SK-N-SH (cell line): ENCODE measurements around the gene SMIM13. TPM values are rescaled to one million over a fixed set of nuclear protein-coding genes. Genes with fewer than 3 reads are reported as not detected.

Source experiments
- CTCF ChIA-PET: fragments of 300-600, 350-600 bp; formaldehyde crosslinking; extraction: SDS; loops from one replicate; lab custom pipeline; 2021; lab: Yijun Ruan, JAX
- POLR2A ChIA-PET: fragments of 350-600 bp; sonication (Branson Sonifier 250); formaldehyde crosslinking; extraction: SDS; loops from one replicate; lab custom pipeline; 2020; ENCODE audit warnings: antibody characterized with exemption, inconsistent platforms; lab: Yijun Ruan, JAX
- DNase-seq: peaks from one replicate; pipeline ENCODE4 v3.0.0; 2012
- H2AFZ ChIP-seq: fragments of 200-600 bp; sonication (generic); 2 replicates; pipeline ENCODE4 v1.8.1; 2016; ENCODE audit warnings: antibody characterized with exemption, mild to moderate bottlenecking, low read depth
- H3F3A ChIP-seq: fragments of 200-600 bp; sonication (generic); replicated peaks from 2 replicates; pipeline ENCODE3; 2016; ENCODE audit warnings: antibody characterized with exemption, mild to moderate bottlenecking; ENCODE audit not compliant: insufficient read depth
- H3K27ac ChIP-seq, 2 experiments: fragments of 200-500 bp in 1 of 2; fragments of 200-600 bp in 1 of 2; sonication (Bioruptor generic) in 1 of 2; sonication (generic), shearing (Covaris generic) in 1 of 2; 2 replicates each; pipeline versions ENCODE4 v1.5.1 to v1.6.1; 2014 to 2016; ENCODE audit warnings: low read depth in 2 of 2, inconsistent platforms in 1 of 2, low read length in 1 of 2, mild to moderate bottlenecking in 1 of 2, mixed read lengths in 1 of 2
- H3K27me3 ChIP-seq: fragments of 200-600 bp; sonication (generic), shearing (Covaris generic); 2 replicates; pipeline ENCODE4 v1.6.1; 2016; ENCODE audit warnings: mixed run types; ENCODE audit not compliant: insufficient read depth
- H3K36me3 ChIP-seq, 2 experiments: fragments of 200-500 bp in 1 of 2; fragments of 200-600 bp in 1 of 2; sonication (Bioruptor generic) in 1 of 2; sonication (generic) in 1 of 2; replicated peaks in 1 of 2; 2 replicates each; pipeline versions ENCODE3 to v1.5.1; 2014 to 2016; ENCODE audit warnings: low read length in 1 of 2, mild to moderate bottlenecking in 1 of 2; ENCODE audit not compliant: insufficient read depth in 2 of 2, control insufficient read depth in 1 of 2
- H3K4me1 ChIP-seq, 2 experiments: fragments of 200-500 bp in 1 of 2; fragments of 200-600 bp in 1 of 2; sonication (Bioruptor generic) in 1 of 2; sonication (generic), shearing (Covaris generic) in 1 of 2; 2 replicates each; pipeline versions ENCODE4 v1.5.1 to v1.6.1; 2014 to 2016; ENCODE audit warnings: low read depth in 1 of 2, low read length in 1 of 2, mixed run types in 1 of 2; ENCODE audit not compliant: insufficient read depth in 2 of 2, control insufficient read depth in 1 of 2
- H3K4me2 ChIP-seq: fragments of 200-600 bp; sonication (generic), shearing (Covaris generic); 2 replicates; pipeline ENCODE4 v1.6.1; 2017; ENCODE audit warnings: mixed run types
- H3K4me3 ChIP-seq, 2 experiments: fragments of 200-500 bp in 1 of 2; fragments of 200-600 bp in 1 of 2; sonication (Bioruptor generic) in 1 of 2; sonication (generic), shearing (Covaris generic) in 1 of 2; 2 replicates each; pipeline versions ENCODE4 v1.5.1 to v1.8.1; 2014 to 2016; ENCODE audit warnings: low read depth in 2 of 2, inconsistent platforms in 1 of 2, low read length in 1 of 2, mild to moderate bottlenecking in 1 of 2, mixed read lengths in 1 of 2, moderate library complexity in 1 of 2
- H3K79me2 ChIP-seq: fragments of 200-600 bp; sonication (generic); 2 replicates; pipeline ENCODE4 v1.8.1; 2017; ENCODE audit warnings: mild to moderate bottlenecking; ENCODE audit not compliant: insufficient read depth
- H3K9ac ChIP-seq: fragments of 200-600 bp; sonication (generic); 2 replicates; pipeline ENCODE4 v1.6.1; 2017; ENCODE audit warnings: mixed run types
- H3K9me2 ChIP-seq: fragments of 200-600 bp; sonication (generic); 2 replicates; pipeline ENCODE4 v1.6.1; 2017; ENCODE audit warnings: mixed run types
- H3K9me3 ChIP-seq: fragments of 200-600 bp; sonication (generic); 2 replicates; pipeline ENCODE4 v1.6.1; 2017; ENCODE audit warnings: mixed run types, mild to moderate bottlenecking, moderate library complexity
- H4K20me1 ChIP-seq: fragments of 200-600 bp; sonication (generic); 2 replicates; pipeline ENCODE4 v1.6.1; 2017; ENCODE audit warnings: mild to moderate bottlenecking, mixed run types; ENCODE audit not compliant: insufficient read depth
- CHD2 ChIP-seq: fragments of 150-350 bp; IDR thresholded peaks from 2 replicates; pipeline ENCODE4 v1.6.1; 2018; ENCODE audit warnings: low read length; ENCODE audit not compliant: partially characterized antibody
- ELF1 ChIP-seq: IDR thresholded peaks from 2 replicates; pipeline ENCODE4 v1.4.0; 2012
- EZH2phosphoT487 ChIP-seq: fragments of 200-600 bp; sonication (generic); IDR thresholded peaks from 2 replicates; pipeline ENCODE4 v1.6.1; 2017; ENCODE audit warnings: low read depth, mixed run types, mild to moderate bottlenecking, antibody characterized with exemption, moderate library complexity, borderline replicate concordance
- FOSL2 ChIP-seq: IDR thresholded peaks from 2 replicates; pipeline ENCODE4 v1.4.0; 2012; ENCODE audit warnings: low read depth, mild to moderate bottlenecking, moderate library complexity, borderline replicate concordance
- FOXJ3 ChIP-seq: sonication (generic); formaldehyde crosslinking; IDR thresholded peaks from 2 replicates; pipeline ENCODE4 v1.5.1; 2020; ENCODE audit warnings: mild to moderate bottlenecking, missing genetic modification reagents
- FOXM1 ChIP-seq: IDR thresholded peaks from 2 replicates; pipeline ENCODE4 v1.4.0; 2012; ENCODE audit warnings: low read depth, mild to moderate bottlenecking
- GABPA ChIP-seq: IDR thresholded peaks from 2 replicates; pipeline ENCODE4 v1.4.0; 2012; ENCODE audit warnings: low read depth, mild to moderate bottlenecking
- JUND ChIP-seq: IDR thresholded peaks from 2 replicates; pipeline ENCODE4 v1.4.0; 2012
- NFIC ChIP-seq: IDR thresholded peaks from 2 replicates; pipeline ENCODE4 v1.4.0; 2012; ENCODE audit warnings: borderline replicate concordance
- NRF1 ChIP-seq: IDR thresholded peaks from 2 replicates; pipeline ENCODE4 v1.6.1; 2012; ENCODE audit warnings: low read depth, mild to moderate bottlenecking, low read length
- POLR2AphosphoS5 ChIP-seq: IDR thresholded peaks from 2 replicates; pipeline ENCODE4 v1.6.1; 2012; ENCODE audit warnings: low read depth, low read length
- RCOR1 ChIP-seq: fragments of 150-350 bp; IDR thresholded peaks from 2 replicates; pipeline ENCODE4 v1.6.1; 2017; ENCODE audit warnings: antibody characterized with exemption, low read length
- RFX5 ChIP-seq: IDR thresholded peaks from 2 replicates; pipeline ENCODE4 v1.6.1; 2012; ENCODE audit warnings: mild to moderate bottlenecking, improper control_type of control experiment, low read length
- RXRA ChIP-seq: IDR thresholded peaks from 2 replicates; pipeline ENCODE4 v1.4.0; 2012; ENCODE audit warnings: low read depth, mild to moderate bottlenecking, borderline replicate concordance
- SMC3 ChIP-seq: IDR thresholded peaks from 2 replicates; pipeline ENCODE4 v1.6.1; 2012; ENCODE audit warnings: low read depth, low read length, improper control_type of control experiment
- TCF12 ChIP-seq: IDR thresholded peaks from 2 replicates; pipeline ENCODE4 v1.4.0; 2012
- TEAD4 ChIP-seq: IDR thresholded peaks from 2 replicates; pipeline ENCODE4 v1.4.0; 2012; ENCODE audit warnings: mild to moderate bottlenecking, borderline replicate concordance; ENCODE audit not compliant: insufficient read depth
- YY1 ChIP-seq: IDR thresholded peaks from 2 replicates; pipeline ENCODE4 v1.4.0; 2012; ENCODE audit warnings: low read depth, mild to moderate bottlenecking
- WGBS: methylation state at CpG from one replicate; pipeline ENCODE4 v1.1.6; 2017; ENCODE audit warnings: low lambda C conversion rate; 5-methylcytosine and 5-hydroxymethylcytosine counted together
- polyA plus RNA-seq, 3 experiments: library from polyadenylated mRNA; depleted of rRNA; stranded (reverse); fragments of >200 nt; gene quantifications; 2 replicates each; pipeline ENCODE4 v1.2.3, GENCODE V29; 2012
- TF ChIP-seq, protein P1 (sequence below): IDR thresholded peaks from 2 replicates; pipeline ENCODE4 v1.4.0; 2012; ENCODE audit warnings: low read depth, borderline replicate concordance
- TF ChIP-seq, protein P2 (sequence below): IDR thresholded peaks from 2 replicates; pipeline ENCODE4 v1.4.0; 2012; ENCODE audit warnings: low read depth
- TF ChIP-seq, protein P3 (sequence below): fragments of 200-600 bp; sonication (generic); IDR thresholded peaks from 2 replicates; pipeline ENCODE4 v1.6.1; 2017; ENCODE audit warnings: antibody characterized with exemption, mild to moderate bottlenecking, moderate library complexity
- TF ChIP-seq, protein P4 (sequence below): fragments of 150-350 bp; IDR thresholded peaks from 2 replicates; pipeline ENCODE4 v1.6.1; 2017; ENCODE audit warnings: antibody characterized with exemption, low read length, low read depth, borderline replicate concordance

Gene SMIM13
- polyA plus RNA-seq, 1 of the 3 experiments (the other 2 are of a cell fraction): 2.1 TPM

DNA sequence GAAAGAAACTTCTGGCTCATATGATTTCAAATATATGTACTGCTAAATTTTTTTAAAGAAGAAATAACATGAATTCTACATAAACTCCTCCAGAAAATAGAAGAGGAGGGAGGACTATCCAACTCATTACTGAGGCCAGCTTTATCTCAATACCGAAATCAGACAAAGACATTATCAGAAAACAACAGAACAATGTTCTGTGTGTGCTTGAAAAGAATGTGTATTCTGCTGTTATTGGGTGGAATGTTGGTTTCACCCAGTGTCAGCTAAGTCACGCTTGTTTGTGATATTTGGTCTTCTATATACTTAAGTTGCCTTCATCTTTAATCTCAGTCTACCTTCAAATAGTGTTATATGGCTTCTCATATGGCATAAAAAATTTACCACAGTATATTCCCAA is 30.9 kb upstream of the SMIM13 start:
- Histone ChIP-seq H3K27me3 (no peaks in the 10 kb centered on the region), H3K79me2 (no peaks in the 10 kb centered on the region), H3K27ac (no peak overlapping the region), H3K9ac (no peak overlapping the region), H3K4me2 (no peak overlapping the region), H3K9me3 (no peaks in the 10 kb centered on the region), H3K4me1 (peaks cover 0 to 3% of the 10 kb centered on the region in 2 experiments; a peak in 1 of 4 replicates), H4K20me1 (no peaks in the 10 kb centered on the region), H2AFZ (no peak overlapping the region), H3F3A (no peaks in the 10 kb centered on the region), H3K4me3 (no peak overlapping the region), H3K36me3 (no peaks in the 10 kb centered on the region), H3K9me2 (no peaks in the 10 kb centered on the region)
- TF ChIP-seq, protein P1, sequence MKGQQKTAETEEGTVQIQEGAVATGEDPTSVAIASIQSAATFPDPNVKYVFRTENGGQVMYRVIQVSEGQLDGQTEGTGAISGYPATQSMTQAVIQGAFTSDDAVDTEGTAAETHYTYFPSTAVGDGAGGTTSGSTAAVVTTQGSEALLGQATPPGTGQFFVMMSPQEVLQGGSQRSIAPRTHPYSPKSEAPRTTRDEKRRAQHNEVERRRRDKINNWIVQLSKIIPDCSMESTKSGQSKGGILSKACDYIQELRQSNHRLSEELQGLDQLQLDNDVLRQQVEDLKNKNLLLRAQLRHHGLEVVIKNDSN: no peak
- no peak for TF ChIP-seq ELF1
- TF ChIP-seq NFIC: no peak
- no peak for TF ChIP-seq RXRA
- TF ChIP-seq, protein P2, sequence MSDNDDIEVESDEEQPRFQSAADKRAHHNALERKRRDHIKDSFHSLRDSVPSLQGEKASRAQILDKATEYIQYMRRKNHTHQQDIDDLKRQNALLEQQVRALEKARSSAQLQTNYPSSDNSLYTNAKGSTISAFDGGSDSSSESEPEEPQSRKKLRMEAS: no peak
- TF ChIP-seq TCF12: no peak
- no peak for TF ChIP-seq FOXJ3 (CRISPR knock-in tag)
- TF ChIP-seq CHD2: no peak
- no peak for TF ChIP-seq SMC3
- no peak for TF ChIP-seq GABPA
- TF ChIP-seq FOSL2: no peak
- TF ChIP-seq, protein P3, sequence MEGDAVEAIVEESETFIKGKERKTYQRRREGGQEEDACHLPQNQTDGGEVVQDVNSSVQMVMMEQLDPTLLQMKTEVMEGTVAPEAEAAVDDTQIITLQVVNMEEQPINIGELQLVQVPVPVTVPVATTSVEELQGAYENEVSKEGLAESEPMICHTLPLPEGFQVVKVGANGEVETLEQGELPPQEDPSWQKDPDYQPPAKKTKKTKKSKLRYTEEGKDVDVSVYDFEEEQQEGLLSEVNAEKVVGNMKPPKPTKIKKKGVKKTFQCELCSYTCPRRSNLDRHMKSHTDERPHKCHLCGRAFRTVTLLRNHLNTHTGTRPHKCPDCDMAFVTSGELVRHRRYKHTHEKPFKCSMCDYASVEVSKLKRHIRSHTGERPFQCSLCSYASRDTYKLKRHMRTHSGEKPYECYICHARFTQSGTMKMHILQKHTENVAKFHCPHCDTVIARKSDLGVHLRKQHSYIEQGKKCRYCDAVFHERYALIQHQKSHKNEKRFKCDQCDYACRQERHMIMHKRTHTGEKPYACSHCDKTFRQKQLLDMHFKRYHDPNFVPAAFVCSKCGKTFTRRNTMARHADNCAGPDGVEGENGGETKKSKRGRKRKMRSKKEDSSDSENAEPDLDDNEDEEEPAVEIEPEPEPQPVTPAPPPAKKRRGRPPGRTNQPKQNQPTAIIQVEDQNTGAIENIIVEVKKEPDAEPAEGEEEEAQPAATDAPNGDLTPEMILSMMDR: no peak
- 58% methylated on average over 2 of the region's 2 CpGs for WGBS
- ChIA-PET POLR2A (no interaction called here), CTCF (interaction anchor here (0.7 to 2.0 kb wide), 3 partner anchors 19 to 111 kb away, joined by 3 to 8 read pairs (median 6); partner anchors contain the start of gene ELOVL2)
- no peak for DNase-seq

DNA sequence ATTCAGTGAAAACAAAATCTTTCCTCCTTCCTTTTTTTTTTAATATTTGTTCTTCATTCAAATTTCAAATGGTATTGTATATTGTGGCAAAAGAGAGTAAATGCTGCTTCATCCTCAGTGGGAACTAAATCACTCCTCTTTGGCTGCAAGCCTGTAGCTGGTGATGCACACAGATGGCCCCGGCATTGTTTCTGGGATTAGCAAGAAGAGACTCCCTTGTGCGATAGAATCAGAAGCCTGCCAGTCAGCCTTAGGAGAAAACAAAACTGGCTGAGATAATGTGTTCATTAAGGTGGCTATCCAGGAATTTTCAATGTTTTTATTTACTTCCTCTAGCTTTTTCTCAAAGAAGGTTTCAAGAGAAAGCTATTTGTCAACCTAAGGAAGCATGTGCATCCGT is 28.8 kb upstream of the SMIM13 start:
- CTCF ChIA-PET: interaction anchor here (0.6 to 5.1 kb wide), 7 partner anchors 9 to 125 kb away, joined by 3 to 35 read pairs (median 3); no protein-coding TSS in a partner anchor
- 64% methylated on average over 3 of the region's 3 CpGs for WGBS
- TF ChIP-seq NRF1 (no peak), FOXM1 (no peak), RFX5 (no peak), TEAD4 (no peak), FOXJ3 (CRISPR knock-in tag) (no peak), TCF12 (no peak), CHD2 (no peak), JUND (no peak), POLR2AphosphoS5 (no peak), EZH2phosphoT487 (no peak), RCOR1 (no peak), RXRA (no peak), YY1 (no peak), ELF1 (no peak)
- TF ChIP-seq, protein P4, sequence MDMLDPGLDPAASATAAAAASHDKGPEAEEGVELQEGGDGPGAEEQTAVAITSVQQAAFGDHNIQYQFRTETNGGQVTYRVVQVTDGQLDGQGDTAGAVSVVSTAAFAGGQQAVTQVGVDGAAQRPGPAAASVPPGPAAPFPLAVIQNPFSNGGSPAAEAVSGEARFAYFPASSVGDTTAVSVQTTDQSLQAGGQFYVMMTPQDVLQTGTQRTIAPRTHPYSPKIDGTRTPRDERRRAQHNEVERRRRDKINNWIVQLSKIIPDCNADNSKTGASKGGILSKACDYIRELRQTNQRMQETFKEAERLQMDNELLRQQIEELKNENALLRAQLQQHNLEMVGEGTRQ: no peak
- TF ChIP-seq, protein P3: no peak
- TF ChIP-seq, protein P2: no peak

More for the DNA sequence above, 28.8 kb upstream of the SMIM13 start:
- Histone ChIP-seq H3K4me1 (peaks cover 0 to 3% of the 10 kb centered on the region in 2 experiments; a peak in 1 of 4 replicates), H3K4me3 (no peak overlapping the region), H3K9me2 (no peaks in the 10 kb centered on the region), H3K9me3 (no peaks in the 10 kb centered on the region), H3F3A (no peaks in the 10 kb centered on the region), H4K20me1 (no peaks in the 10 kb centered on the region), H3K27ac (no peak overlapping the region), H3K9ac (no peak overlapping the region), H2AFZ (no peak overlapping the region), H3K27me3 (no peaks in the 10 kb centered on the region), H3K4me2 (no peak overlapping the region), H3K36me3 (no peaks in the 10 kb centered on the region), H3K79me2 (no peaks in the 10 kb centered on the region)
- peak; percentile 39 for DNase-seq
- POLR2A ChIA-PET: no interaction called here
